ENCODE data around the gene MCF2L.

The MCF2L gene

DNA sequence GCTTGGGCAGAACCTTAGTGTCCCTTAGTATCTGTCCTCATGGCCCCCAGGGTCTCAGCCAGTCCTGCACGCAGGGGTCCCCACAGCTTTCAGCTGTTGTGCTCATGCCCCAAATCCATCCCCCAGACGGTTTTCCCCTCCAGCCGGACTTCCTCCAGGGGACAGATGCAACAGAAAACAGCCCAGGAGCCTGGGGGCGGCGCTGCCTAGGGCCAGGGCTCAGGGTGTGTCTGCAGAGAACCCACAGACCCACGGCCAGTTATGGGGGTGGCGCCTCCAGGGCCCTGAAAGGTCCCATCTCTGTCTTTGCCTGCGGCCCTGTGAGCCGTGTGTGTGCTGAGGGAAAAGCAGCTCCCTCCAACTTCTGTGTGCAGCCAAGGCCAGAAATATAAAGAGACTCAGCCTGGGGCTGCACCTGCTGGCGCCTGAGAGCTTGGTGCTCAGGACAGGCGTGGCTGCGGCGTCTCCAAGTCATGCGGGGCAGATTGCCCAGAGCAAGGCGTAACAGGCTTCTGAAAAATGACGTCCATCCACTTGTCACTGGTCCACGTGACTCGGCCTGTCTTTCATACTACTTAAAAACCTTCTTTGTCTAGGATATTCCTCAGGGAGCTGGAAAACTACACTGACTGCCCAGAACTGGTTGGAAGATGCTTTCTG lies 114.5 kb downstream of the MCF2L start:
- no peak overlapping the region for H3K27ac ChIP-seq (ENCODE audit: low read length)
- H3K9ac ChIP-seq (ENCODE audit: low read length): no peak overlapping the region
- no peaks in the 10 kb centered on the region for H3K9me3 ChIP-seq (ENCODE audit: insufficient read depth, low read length)
- H3K36me3 ChIP-seq (replicated peaks; ENCODE audit: low read depth, low read length): no peaks in the 10 kb centered on the region
- TF ChIP-seq, protein P1, sequence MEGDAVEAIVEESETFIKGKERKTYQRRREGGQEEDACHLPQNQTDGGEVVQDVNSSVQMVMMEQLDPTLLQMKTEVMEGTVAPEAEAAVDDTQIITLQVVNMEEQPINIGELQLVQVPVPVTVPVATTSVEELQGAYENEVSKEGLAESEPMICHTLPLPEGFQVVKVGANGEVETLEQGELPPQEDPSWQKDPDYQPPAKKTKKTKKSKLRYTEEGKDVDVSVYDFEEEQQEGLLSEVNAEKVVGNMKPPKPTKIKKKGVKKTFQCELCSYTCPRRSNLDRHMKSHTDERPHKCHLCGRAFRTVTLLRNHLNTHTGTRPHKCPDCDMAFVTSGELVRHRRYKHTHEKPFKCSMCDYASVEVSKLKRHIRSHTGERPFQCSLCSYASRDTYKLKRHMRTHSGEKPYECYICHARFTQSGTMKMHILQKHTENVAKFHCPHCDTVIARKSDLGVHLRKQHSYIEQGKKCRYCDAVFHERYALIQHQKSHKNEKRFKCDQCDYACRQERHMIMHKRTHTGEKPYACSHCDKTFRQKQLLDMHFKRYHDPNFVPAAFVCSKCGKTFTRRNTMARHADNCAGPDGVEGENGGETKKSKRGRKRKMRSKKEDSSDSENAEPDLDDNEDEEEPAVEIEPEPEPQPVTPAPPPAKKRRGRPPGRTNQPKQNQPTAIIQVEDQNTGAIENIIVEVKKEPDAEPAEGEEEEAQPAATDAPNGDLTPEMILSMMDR (IDR thresholded peaks at IDR 0.05; ENCODE audit: low read depth, low read length): no peak
- no peak for TF ChIP-seq EZH2phosphoT487 (IDR thresholded peaks at IDR 0.05; ENCODE audit: low read depth)
- no peaks in the 10 kb centered on the region for H3K79me2 ChIP-seq (ENCODE audit: low read length)
- H3K4me2 ChIP-seq (ENCODE audit: low read length): no peak overlapping the region
- no peak overlapping the region for H3K4me3 ChIP-seq (ENCODE audit: low read length)
- H4K20me1 ChIP-seq (ENCODE audit: insufficient read depth, low read length): no peaks in the 10 kb centered on the region
- H3K4me1 ChIP-seq (ENCODE audit: low read length): no peaks in the 10 kb centered on the region
- H3K27me3 ChIP-seq (ENCODE audit: low read depth, low read length): no peaks in the 10 kb centered on the region
- no peak overlapping the region for H2AFZ ChIP-seq (ENCODE audit: low read depth, low read length)

DNA sequence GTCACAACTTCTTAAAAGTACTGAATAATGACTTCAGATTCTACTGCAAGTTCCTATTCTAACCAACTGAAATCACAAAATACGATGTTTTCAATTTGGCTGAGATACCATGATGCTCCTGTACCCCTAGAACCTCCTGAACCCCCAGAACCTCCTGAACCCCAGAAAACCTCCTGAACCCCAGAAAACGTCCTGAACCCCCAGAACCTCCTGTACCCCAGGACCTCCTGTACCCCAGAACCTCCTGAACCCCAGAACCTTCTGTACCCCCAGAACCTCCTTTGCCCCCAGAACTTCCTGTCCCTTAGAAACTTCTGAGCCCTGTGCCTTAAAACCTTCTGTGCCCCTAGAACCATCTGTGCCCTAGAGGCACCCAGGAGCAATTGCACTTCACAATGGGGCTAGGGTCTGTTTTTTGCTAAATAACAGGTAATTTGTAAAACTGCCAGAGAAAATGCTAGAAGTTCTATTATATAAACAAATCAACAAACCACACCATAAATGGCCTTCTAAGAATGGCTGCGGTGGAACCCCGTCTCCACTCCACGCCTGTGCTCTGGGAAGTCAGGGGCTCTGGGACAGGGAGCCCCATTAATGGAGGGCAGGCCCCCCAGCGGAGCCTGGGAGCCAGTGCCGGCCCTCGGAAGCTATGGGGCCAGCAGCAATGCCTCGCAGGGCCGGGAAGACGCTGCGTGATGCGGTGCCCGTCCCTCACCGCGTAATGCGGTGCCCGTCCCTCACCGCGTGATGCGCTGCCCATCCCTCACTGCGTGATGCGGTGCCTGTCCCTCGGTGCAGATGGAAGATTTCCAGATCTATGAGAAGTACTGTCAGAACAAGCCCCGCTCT lies 115.3 kb downstream of the MCF2L start:
- Histone ChIP-seq H3K9ac (ENCODE audit: low read length) (no peak overlapping the region), H3K36me3 (replicated peaks; ENCODE audit: low read depth, low read length) (no peaks in the 10 kb centered on the region), H3K79me2 (ENCODE audit: low read length) (no peaks in the 10 kb centered on the region), H3K4me2 (ENCODE audit: low read length) (no peak overlapping the region), H3K4me3 (ENCODE audit: low read length) (no peak overlapping the region), H3K27ac (ENCODE audit: low read length) (no peak overlapping the region), H3K4me1 (ENCODE audit: low read length) (no peaks in the 10 kb centered on the region), H4K20me1 (ENCODE audit: insufficient read depth, low read length) (no peaks in the 10 kb centered on the region), H3K27me3 (ENCODE audit: low read depth, low read length) (no peaks in the 10 kb centered on the region), H2AFZ (ENCODE audit: low read depth, low read length) (no peak overlapping the region), H3K9me3 (ENCODE audit: insufficient read depth, low read length) (no peaks in the 10 kb centered on the region)
- TF ChIP-seq EZH2phosphoT487 (IDR thresholded peaks at IDR 0.05; ENCODE audit: low read depth): no peak
- TF ChIP-seq, protein P1 (IDR thresholded peaks at IDR 0.05; ENCODE audit: low read depth, low read length): no peak

DNA sequence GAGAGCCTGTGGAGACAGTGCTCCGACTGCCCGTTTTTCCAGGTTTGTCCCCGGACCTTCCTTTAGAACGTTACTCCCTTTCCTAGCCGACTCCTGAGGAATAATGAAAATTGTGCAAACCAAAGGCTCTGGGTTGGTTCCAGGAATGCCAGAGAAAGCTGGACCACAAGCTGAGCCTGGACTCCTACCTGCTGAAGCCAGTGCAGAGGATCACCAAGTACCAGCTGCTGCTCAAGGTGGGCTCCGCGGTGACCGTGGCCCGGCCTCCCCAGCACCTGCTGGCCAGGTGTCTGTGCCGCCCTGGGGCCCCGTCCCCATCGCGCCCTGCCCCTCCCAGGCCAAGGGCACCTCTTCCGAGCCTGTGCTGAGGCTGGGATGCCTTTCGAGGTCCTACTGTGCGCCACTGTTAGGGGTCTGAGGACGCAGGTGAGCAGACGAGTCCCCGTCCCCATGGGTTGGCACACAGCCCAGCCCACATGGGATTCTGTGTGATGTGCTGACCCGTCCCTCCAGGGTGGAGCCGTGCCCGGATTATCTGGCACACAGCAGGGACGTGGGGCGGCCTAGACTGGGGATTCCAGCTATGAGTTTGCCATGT lies 116.0 kb downstream of the MCF2L start:
- Histone ChIP-seq H3K79me2 (ENCODE audit: low read length) (no peaks in the 10 kb centered on the region), H3K4me2 (ENCODE audit: low read length) (no peak overlapping the region), H3K27ac (ENCODE audit: low read length) (no peak overlapping the region), H3K9ac (ENCODE audit: low read length) (no peak overlapping the region), H3K36me3 (replicated peaks; ENCODE audit: low read depth, low read length) (no peaks in the 10 kb centered on the region), H3K4me3 (ENCODE audit: low read length) (no peak overlapping the region), H3K9me3 (ENCODE audit: insufficient read depth, low read length) (no peaks in the 10 kb centered on the region), H4K20me1 (ENCODE audit: insufficient read depth, low read length) (no peaks in the 10 kb centered on the region), H2AFZ (ENCODE audit: low read depth, low read length) (no peak overlapping the region), H3K4me1 (ENCODE audit: low read length) (no peaks in the 10 kb centered on the region), H3K27me3 (ENCODE audit: low read depth, low read length) (no peaks in the 10 kb centered on the region)
- no peak for TF ChIP-seq EZH2phosphoT487 (IDR thresholded peaks at IDR 0.05; ENCODE audit: low read depth)
- TF ChIP-seq, protein P1 (IDR thresholded peaks at IDR 0.05; ENCODE audit: low read depth, low read length): no peak

Measured in OCI-LY3 (cell line).